HK-2 (cell line): Measurements from ENCODE around the gene C8G.
A peak's percentile ranks its signal among the peaks of the same experiment; 100 is the strongest.

ENCODE experiments used
- DNase-seq: peaks from one replicate; pipeline ENCODE4 v3.0.0-alpha.2; 2018; ENCODE audit not compliant: unreplicated experiment

Gene C8G

DNA sequence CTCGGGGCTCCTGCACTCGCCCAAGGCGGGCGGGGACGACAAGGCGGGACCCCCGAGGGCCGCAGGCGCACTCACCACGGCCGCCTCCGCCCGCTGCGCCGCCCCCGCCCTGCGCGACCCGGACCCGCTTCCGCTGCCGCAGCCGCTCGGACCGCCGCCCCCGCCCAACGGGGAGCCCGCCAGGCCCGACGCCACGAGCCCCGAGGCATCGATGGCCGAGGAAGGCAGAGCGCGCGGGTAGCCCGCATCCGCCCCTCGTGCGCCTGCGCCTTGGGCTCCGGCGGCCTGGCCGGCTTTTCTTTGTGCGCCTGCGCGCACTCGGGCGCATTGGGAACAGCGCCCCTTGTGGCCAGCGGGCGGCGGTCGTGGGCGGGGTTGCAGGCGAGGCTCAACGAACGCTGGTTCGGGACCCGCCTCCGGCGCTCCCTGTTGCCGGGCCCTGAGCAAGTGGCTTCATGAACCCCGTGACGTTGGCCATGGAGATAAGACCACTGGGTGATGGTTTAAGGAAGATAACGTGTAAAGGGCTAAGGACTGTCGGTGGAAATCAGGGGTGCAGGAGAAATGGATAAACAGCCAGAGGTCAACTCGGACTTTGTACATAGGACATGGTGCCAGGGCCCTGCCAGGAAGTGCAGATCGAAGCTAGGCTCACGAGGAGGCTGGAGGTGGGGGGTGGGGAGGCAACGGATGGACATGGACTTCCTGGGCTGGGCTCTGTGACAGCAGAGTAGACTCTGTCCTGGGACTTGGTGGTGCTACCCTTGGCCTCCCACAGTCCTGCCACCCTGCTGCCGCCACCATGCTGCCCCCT, at the start of gene C8G, which contains the start of gene FBXW5:
Gene C8G (plus strand): TSS at position 725 of the 814 bp plus-strand sequence. CDS start 78 bp downstream, at position 803.
Gene FBXW5 (minus strand): TSS at position 220 of the 814 bp plus-strand sequence. CDS start 655 bp downstream, outside the sequence.
- DNase-seq = peak; percentile 96

DNA sequence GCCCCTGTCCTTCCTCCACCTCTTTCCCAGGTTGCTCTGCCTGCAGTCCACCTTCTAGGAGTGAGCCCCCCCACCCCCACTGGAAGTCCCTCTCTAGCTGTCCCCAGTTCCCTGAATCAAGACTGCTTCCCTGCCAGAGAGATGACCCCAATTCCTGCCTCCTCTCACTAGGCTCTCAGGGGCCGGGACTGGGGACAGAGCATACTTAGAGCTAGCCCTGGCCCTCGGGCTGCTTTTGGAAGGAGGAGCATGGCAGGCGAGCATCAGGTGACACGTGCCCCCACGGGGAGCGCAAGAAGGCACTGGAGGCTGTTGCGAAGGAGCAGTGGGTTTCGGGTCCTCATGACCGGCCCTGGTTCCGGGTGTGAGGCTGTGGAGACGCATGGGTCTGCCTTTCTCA, 49.0 kb upstream of the C8G start:
- no peak for DNase-seq

DNA sequence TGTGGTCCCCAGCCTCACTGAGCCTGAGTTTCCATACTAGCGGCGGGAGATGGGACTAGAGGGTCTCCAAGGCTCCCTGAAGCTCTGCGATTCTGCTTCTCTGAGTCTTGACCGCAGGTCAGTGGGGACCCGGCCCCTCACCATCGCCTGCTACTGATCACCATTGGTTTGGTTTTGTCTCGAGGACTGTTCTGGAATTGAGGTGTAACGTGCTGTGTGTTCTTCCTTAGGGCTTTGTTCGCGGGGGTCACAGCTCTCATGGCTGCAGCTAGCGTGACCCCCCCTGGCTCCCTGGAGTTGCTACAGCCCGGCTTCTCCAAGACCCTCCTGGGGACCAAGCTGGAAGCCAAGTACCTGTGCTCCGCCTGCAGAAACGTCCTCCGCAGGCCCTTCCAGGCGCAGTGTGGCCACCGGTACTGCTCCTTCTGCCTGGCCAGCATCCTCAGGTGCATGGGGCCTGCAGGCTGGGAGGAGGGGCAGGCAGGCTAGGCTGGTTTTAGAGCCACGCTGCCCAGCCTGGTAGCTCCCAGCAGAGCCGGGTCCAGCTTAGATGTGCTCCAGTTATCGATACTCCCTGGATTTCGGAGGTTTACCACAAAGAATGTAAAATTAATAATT, 46.5 kb upstream of the C8G start:
- DNase-seq = no peak

DNA sequence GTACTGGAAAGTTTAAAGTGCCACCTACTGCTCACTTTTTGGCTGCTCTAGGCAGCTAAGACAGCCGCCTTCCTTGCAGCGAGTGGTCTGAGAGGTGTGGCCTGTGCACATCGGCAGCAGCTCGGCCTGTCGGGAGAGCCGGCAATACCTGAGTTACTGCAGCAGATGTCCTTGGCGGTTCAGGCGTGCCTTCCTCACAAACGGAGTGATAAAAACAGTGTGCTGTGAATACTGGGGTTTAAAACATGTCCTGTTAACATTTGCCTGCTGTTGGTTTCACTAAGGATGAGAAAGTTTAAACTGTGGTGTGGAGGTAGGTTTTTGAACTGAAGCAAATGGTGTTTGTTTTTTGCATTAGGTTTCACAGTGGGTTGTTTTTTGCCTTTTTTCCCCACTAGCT, 45.8 kb upstream of the C8G start:
- no peak for DNase-seq

DNA sequence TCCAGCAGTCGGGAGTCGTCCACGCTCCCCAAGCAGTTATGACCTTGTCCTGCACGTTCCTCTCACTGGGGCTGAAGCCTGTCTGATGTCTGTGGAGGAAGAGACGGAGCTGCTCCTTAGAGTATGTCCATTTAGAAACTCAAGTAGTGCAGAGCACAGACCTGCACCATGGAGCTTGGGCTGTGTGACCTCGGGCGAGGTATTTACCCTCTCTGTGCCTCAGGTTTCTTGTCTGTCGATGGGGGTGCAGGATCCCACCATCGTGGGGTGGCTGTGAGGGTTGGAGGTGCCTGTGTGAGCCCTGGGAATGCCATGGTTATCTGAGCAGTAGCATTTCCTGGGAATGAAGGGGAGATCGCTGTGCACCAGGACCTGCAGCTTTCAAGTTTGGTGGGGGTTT, 44.5 kb upstream of the C8G start:
- DNase-seq = no peak

DNA sequence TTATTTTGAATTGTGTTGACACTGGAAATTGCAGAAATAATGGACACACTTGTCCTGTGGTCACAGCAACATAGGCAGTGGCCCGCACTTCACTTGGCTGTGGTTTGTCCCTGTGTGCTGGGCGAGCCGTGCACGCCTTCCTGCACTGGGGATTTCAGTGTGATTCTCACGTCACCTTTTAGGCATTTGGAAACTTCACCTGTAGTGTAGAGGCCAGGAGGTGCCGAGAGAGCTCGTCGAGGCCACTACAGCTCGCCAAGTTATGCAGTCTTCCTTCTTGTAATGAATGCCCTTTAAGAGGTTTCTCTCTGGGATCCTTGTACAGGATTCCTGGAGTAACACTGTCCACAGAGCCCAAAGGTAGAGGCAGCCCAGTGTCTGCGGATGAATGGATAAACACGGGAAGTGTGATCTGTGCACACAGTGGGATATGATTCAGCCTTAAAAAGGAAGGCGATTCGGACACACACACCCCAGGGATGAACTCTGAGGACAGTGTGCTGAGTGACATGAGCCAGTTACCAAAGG, 44.0 kb upstream of the C8G start:
- DNase-seq = peak; percentile 73

DNA sequence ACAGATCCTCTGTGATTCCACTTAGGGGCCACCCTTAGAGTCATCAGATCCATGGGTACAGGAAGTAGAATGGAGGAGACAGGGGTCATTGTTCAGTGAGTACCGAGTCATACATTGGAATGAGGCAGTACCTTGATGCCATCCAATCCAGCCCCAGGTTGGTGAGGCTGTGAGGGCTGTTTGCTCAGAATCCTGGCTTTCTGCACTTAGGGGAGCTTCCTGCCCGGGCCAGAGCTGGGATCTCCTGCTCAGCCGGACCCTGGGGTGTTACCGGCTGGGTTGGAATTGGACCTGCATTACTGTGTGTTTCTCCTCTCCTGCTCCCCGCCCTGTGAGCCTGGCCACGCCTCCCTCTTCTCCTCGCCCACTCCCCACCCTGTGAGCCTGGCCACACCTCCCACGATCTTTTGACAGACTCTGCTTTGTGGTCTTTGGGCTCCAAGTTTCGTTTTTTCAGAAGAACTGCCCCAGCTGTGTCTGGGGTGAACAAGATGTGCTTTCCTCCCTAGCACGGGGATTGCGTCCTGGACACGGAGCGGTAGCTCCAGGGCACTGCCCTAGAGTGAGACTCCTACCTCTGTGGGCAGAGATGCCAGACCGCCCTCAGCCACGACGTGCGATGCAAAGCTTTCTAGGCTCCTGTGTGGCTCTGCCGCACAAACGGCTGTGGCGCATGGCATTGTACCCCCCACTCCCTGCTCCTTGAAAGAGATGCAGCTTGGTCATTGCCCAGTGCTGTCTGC, 43.4 kb upstream of the C8G start:
- DNase-seq = peak; percentile 84

DNA sequence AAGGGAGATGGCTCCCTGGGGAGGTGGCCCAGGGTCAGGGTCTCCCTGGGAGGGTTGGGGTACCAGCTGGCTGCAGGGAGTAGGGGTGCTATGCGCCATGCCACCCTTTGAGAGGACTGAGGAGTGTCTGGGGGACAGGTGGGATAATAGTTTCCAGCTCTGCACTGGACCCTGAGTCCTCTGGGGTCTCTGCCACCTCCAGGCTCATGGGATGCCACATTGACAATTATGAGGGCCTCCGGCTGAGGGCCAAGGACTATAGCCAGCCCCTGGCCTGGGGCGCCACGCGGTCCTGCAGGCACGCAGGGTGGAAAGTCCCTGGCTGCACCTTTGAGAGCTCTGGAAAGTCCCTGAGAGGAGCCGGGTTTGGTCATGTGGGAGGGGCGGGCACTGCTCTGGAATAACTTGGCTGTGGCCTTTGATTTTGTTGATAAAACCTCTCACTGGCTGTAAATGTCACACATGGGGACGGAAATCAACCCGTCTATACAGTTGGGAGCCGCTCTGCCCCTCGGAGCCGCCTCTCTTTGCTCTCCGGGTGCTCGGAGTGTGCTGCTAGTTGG, 42.7 kb upstream of the C8G start:
- peak; percentile 90 for DNase-seq

DNA sequence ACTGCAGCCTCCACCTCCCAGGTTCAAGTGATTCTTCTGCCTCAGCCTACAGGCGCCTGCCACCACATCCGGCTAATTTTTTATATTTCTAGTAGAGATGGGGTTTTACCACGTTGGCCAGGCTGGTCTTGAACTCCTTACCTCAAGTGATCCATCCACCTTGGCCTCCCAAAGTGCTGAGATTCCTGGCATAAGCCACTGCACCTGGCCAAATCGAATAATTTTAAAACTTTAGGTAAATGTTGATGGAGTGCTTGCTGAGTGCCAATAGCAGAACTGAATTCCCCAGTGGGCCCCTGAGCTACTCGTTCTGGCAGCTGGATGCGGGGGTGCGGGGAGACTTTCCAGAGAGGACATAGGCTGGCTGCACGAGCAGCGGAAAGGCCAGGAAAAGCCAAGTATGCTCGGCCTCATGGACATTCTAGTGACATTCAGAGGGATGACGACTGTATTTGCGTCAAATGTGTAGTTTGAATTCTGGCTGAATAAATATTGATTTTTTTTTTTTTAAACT, 41.9 kb upstream of the C8G start:
- no peak for DNase-seq

DNA sequence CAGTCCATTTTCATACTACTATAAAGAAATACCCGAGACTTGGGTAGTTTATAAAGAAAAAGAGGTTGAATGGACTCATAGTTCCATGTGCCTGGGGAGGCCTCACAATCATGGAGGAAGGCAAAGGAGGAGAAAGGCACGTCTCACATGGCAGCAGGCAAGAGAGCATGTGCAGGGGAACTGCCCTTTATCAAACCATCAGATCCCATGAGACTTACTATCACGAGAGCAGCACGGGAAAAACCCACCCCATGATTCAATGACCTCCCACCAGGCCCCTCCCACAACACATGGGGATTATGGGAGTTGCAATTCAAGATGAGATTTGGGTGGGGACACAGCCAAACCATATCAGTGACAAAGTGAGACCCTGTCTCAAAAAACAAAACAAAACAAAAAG, 38.8 kb upstream of the C8G start:
- DNase-seq = no peak

DNA sequence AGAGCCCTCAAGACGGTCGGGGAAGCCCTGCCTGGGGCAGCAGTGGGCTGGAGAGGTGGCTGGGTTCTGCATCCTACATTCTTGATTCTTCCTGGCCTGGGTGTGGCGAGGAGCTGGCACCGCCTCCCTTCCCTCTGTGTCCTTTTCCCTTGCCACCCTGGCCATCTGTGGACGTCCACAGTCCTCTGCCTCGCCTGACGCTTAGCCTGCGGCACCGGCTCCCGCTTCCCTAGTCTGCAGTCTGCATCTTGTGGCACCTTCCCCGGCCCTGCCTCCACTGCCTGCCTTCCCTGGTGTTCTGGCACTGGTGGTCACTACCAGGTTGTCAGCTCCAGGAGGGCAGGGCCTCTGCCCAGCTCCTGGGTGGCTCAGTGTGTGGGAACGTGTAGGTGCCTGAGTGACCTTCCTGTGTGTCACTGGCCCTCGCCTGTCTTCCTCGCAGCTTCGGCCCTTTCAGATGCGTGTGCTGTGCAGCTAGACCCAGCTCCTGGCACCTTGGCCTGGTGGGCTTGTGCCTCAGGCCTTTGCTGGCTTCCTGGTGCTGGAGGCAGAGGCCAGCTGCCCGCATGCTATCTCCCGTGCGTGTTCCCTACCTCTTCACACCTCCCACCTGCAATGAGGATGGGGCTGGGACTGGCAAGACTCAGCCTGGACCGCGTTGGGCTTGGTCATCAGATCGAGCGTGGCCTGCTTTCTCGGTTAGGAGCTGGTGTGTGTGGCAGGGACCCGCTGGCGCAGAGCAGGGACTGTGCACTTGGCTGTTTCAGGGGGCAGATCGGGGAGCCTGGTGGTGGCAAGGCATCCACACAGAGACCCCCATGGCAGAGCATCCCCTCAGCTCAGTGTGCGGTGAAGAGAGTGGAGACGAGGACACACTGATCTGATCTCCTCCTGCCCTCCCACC, 37.8 kb upstream of the C8G start:
- DNase-seq = no peak

DNA sequence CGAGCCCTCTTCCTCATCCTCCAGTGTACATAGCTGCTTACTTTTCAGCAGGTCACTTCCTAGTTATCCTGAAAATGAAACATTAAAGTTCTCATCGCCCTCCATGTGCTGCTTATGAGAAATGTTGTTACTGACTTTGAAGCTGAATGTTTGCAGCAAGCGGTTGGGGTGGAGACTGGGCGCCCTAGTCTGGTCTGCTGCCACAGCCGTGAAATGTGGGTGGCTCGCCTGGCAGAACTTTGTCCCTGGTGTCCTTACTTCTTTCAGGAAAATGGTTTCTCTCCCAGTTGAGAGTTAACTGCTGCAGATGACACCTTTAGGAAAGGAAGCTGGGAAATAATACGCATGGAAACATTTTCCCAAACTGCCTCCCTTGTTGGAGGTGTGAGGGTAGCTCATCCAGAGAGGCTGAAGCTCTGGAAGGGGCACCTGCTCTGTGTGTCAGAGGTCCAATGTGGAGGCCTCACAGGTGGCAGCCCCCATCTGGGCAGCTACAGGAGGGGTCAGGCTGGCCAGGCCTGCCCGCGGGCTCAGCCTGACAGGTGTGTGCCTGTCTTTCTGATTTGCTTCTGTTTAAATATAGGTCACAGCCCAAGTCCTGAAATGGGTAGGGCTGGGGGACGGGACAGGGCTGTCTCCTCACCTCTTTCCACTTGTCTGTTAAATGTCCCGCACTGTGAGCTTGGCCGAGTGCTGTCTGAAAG, 34.7 kb upstream of the C8G start:
- DNase-seq = no peak

DNA sequence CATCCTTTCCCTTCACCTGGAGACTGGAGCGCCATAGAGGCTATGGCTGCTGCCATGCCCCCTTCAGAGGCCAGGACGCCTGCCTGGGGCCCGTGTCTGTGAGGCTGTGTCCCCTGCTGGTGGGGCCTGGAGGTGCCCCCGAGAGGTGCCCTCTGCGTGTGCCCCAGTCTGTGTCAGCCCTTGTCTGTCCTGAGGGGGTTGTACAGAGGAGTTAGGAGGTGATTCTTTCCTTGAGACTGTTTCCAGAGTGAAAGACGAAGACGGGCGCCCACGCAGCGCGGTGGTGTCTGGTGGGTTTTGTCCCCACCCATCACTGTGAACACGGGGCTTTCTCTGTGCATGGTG, 34.2 kb upstream of the C8G start:
- DNase-seq = no peak

DNA sequence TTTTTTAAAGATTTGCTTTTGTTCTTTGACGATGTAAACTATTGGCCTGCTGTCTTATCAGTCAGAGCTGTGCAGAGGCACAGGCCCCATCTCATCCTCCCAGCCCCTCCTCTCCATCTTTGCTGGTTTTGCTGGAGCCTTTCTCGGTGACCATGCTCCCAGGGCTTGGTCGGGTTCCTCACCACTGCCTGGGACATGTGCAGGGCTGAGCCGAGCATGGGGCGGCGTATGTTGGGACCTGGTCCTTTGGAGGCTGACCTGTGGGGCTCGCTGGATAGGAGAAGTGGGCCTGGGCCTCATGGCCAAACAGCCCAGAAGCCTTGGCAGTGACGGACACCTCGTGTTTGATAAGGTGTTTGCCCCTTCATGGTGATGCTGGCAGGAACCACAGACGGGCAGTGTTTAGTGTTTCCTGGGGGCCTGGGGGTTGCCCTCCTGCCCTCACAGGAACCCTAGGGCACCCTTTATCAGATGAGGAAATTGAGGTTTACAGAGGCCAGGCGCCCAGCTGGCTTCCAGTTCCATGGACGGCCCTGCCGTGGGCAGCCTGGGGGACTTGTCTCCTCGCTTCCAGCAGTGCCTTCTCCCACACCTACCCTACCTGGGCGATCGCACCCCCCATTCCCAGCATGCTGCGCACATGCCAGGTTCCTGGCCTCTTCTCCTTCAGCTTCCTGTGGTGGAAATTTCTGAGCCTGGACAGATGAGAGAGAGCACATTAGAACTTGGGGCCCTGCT, 31.2 kb upstream of the C8G start:
- DNase-seq = no peak

DNA sequence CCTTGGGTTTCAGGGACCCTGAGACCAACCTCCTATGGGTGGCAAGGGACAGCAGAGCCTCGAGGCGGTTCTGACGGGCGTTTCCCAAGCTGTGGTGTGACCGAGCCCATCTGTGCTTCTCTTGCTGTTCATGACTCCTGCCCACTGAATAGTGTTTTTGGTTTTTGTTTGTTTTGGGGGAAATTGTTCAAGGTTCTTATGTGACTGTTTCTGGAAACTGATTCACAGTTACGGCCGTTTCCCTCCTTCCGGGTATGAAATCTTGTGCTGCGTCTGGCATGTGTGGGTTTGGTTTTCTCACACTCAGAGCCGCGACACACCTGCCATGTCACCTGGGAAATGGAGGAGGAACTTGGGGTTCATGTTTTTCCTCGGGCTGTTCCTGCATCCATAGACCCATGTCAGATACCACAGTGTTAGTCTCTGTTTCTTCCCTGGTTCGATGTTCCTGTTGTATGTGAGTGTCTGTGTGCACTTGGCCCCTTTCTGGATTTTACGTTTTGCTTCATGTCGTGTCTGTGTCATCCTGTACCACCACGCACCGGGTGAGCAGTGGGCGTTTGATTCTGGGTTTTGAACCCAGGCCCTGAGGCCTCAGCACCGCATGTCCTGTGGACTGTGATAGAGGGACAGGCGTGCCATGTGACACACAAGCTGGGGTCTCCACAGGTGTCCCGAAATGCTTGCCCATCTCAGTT, 29.3 kb upstream of the C8G start:
- DNase-seq = no peak

DNA sequence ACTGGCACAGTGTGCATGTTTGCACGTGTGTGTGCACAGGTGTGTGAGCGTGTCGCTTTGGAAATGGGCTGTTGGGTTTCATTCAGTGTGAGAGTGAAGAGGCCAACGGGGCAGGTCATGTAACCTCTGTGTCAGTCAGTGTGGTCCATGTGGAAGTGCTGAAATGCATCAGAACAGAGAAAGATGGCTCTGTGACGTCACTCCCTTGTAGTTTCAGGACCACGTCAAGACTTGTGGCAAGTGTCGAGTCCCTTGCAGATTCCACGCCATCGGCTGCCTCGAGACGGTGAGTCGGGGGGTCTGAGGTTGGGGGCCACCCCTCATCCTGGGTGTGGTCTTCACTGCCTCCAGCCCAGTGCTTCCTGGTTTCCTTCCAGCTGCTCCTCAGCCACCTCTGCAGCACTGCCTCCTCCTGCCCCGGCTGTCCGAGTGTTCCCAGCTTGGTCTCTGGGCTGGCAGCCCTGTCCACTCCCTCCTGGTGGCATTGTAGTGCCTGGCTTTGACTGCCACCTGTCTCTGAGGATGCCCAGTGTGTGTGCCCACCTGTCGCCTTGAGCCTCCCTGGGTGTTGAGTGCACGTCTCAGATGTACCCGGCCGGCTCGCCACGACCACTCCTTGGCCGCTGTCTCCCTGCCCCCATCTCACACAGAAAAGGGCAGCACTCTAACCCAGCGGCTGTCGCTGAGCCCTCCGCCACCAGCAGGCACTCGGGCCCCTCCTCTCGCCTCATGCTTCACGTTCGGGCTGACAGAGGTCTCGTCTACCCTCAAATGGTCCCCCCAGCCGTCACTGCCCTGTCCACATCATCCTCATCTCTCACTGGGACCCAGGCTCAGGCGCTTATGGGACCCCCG, 28.5 kb upstream of the C8G start:
- DNase-seq = no peak

DNA sequence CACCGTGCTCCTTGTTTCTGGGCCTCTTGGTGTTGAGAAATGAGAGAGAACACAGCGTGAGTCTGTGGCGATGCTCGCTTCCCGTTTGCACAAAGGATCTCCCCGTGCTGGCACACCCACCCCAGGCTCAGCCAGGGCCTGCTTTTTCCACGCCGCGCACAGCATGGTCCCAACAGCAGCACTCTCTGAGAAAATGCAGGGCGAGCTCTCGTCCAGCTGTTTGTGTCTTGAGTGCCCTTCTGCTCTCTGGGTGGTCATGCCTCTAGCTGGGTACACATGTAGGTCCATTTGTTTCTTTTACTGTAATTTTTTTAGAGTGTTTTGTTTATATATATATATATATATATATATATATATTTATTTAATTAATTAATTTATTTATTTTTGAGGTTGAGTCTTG, 27.1 kb upstream of the C8G start:
- DNase-seq = no peak

DNA sequence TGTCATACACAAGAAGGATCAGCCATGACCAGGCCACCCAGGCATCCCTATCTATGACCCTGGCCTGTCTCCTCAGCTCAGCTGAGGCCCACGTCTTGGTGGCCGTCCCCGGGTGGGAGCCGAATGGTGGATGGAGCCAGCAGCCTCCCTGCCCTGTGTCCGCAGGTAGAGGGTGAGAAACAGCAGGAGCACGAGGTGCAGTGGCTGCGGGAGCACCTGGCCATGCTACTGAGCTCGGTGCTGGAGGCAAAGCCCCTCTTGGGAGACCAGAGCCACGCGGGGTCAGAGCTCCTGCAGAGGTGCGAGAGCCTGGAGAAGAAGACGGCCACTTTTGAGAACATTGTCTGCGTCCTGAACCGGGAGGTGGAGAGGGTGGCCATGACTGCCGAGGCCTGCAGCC, 25.0 kb upstream of the C8G start:
- no peak for DNase-seq
